ENCODE data around the gene ORAI3.

ORAI3 gene

DNA sequence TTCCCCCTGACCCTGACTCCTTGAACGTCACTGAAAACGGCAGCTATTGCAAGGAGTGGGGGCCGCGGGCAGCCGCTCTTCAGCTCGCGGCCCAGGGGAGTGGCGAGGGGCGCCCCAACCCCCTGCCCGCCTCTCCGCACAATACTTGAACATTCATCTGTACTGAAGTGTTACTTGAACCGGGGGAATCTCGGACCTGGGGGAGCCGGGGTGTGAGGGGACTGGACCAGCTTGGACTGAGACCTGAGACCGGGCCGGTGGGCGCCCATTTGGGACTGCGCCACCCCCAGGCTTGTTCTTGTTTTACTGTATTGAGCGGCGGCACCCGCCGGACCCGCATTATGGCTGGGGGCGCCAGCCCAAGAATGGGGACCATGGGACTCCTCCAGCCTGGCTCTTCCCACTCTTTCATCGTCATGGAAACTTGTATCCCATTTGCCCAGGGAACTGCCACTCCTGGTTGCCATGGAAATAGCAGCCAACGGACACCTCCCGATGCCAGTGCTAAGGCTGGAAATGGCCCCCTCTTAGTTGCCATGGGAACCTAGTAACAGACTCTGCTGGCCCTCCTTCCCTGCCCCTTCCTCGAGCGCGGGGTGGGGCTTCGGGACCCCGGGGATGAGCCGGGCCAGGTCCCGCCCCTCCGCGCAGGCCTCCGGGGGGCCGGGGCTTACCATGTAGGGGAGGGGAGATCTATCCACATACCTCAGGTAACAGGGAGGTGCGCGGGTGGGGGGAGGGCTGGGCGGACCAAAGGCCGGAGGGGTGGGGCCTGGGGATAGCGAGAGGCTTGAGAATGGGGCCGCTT is 805 bp upstream of the ORAI3 start:
- no peak for DNase-seq (ENCODE audit: low spot score)

DNA sequence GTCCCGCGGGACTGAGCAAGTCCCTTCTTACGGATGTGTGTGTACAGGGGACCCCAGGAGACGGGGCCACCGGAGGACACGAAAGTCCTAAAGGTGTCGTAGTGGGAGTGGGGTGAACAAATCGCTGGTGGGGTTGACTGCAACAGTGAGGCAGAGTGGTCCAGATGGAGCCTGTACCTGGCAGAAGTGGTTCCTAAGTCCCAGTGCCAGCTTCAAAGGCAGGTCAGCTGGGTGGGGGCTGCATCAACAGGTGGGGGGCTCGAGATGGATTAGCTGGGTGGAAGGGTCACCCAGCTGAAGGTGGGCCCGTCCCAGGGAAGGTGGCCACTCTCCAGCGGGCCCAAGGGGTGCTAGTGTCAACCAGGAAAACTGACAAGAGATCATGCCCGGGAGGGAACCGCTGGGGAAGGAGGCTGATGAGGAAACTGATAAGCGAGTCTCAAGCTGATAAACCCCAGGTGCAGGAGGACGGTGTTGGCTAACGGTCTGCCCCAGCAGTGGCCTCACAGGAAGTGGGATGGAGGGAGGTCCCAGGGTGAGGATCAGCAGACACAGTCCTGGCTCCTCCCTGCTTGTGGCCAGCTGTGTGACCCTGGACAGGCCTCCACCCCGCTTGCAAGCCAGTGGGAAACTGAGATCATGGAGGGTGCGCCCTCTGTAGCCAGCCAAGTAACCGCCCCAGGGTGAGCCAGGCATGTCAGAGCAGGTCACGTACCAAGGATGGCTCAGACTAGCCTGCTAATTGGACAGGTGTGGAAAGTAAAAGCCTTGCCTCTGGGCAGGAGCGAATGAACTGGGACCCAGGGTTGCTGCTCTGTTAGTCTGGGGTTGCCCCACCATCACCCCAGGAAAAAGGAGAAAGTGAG is 1.0 kb downstream of the ORAI3 start:
- peak; percentile 19 for DNase-seq (ENCODE audit: low spot score)

DNA sequence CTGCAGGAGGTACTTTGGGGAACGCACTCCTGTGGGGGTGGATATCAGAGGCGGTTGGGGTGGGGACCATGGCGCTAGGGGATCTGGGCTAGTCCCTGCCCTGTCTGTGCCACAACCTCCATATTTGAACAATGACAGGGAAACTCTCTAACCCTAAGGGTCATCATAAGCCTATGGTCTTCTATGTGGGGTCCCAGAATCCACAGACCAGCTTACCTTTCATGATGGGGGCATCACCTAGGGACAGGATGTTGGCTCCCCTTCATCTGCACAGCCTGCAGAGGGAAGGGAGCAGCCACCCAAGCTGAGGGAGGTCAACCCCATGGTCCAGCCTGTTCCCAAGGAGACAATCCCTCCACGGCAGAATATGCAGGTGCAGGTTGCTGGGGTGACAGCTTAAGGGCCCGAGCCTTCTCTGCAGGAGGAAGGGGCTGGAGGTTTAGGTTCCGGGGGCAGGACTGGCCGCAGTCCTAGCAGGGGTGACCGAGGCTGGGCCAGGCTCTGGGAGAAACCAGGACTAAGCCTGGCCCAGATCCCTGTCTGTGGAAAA is 1.7 kb downstream of the ORAI3 start:
- DNase-seq (ENCODE audit: low spot score) = no peak

DNA sequence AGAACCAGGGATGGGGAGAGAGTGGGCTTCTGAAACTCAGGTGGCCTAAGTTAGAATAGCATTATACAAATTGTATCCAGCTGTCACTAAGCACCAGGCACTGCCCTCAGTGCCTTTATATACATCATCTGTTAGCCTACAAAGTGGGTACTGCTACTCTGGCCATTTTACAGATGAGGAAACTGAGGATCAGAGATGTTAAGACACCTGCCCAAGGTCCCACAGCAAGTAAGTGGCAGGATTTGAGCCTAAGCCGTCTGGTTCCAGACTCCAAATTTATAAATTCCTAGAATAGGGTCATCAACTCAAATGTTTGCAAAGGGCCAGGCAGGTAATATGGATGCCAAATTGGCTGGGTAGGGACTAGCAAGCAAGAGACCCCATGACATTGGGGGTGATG is 2.3 kb downstream of the ORAI3 start:
- DNase-seq (ENCODE audit: low spot score) = no peak

DNA sequence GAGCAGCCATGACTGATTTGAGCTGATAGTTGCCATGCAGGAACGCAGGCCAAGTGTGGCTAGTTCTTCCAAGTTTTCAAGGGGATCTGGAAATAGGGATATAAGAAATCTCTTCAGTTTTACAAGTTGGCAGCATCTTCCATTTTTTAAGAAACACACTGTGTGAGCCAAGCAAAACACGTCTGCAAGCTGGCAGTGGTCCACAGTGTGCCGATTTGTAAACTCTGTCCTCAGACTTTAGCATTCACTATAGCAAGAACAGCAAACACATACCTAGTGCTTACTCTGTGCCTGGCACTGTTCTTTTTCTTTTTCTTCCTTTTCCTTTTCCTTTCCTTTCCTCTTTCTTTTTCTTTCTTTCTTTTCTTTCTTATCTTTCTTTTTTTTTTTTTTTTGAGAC is 2.9 kb downstream of the ORAI3 start:
- no peak for DNase-seq (ENCODE audit: low spot score)

DNA sequence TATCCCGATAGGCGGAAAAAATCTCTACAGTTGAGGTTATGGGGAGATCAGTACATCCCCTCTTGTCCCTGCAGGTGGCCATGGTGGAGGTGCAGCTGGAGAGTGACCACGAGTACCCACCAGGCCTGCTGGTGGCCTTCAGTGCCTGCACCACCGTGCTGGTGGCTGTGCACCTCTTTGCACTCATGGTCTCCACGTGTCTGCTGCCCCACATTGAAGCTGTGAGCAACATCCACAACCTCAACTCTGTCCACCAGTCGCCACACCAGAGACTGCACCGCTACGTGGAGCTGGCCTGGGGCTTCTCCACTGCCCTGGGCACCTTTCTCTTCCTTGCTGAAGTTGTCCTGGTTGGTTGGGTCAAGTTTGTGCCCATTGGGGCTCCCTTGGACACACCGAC is 4.2 kb downstream of the ORAI3 start:
- DNase-seq (ENCODE audit: low spot score) = no peak

DNA sequence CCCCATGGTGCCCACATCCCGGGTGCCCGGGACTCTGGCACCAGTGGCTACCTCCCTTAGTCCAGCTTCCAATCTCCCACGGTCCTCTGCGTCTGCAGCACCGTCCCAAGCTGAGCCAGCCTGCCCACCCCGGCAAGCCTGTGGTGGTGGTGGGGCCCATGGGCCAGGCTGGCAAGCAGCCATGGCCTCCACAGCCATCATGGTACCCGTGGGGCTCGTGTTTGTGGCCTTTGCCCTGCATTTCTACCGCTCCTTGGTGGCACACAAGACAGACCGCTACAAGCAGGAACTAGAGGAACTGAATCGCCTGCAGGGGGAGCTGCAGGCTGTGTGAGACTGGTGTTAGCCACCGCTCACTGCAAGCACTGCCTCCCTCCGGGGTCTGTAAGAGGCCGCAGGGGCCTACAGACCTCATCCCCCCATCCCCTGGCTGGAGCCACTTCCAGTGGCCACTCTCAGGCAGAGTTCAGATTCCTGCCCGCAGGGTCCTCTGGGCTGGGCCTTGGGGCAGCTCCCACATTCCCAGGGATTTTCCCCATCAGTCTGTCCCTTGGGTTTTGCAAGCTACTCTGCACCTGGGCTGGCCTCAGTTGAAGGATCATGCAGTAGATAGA is 4.8 kb downstream of the ORAI3 start:
- peak; percentile 69 for DNase-seq (ENCODE audit: low spot score)

DNA sequence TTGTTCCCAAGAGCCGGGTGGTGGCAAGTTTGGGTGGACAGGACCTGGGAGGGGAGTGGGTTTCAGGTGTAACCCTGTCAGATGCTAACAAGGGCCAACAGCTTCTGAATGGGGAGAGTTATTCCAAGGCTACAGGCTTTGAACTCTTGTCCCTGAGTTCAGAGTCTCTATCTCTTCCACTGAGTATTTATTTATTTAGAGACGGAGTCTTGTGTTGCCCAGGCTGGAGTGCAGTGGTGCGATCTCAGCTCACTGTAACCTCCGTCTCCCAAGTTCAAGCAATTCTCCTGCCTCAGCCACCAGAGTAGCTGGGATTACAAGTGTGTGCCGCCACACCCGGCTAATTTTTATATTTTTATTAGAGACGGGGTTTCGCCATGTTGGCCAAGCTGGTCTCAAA is 6.1 kb downstream of the ORAI3 start:
- DNase-seq (ENCODE audit: low spot score) = no peak

DNA sequence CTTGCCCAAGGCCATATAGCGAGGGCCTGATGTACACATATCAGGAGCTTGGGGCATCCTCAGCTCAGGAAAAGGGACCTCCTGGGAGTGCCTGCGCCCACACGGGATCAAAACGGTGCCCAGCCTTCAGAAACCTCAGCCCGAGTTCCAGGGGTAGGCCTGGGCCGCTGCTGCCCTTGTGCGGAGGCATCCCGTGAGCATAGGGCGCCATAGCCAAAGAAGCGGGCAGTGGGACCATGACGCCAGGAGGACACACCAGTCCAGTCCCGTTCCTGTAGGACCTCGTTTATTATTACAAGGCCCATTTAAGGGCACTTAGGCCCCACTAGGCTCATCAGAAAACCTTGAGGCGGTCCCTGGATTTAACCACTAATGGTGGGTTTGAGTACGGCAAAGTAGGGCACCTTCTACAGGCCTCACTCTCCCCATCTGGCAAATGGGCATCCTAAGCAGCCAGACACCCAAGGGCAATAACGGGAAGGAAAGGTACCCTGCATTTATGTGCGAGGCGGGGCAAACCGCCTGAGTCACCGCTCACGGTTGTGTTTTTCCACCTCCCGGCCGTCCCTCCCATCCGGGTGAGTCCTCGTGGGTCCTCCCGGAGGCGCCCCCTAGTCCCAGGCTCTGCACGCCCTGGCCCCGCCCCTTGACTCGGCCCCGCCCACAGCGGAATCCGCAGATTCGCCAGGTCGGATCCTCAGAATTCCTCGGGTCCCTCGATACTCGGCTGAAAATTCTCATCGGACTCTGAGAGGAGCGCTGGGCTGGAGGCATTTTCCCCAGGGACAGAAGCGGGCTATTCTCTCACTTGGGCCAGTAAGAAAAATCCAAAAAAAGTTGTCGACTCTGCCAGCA is 8.0 kb downstream of the ORAI3 start:
- peak; percentile 91 for DNase-seq (ENCODE audit: low spot score)

DNA sequence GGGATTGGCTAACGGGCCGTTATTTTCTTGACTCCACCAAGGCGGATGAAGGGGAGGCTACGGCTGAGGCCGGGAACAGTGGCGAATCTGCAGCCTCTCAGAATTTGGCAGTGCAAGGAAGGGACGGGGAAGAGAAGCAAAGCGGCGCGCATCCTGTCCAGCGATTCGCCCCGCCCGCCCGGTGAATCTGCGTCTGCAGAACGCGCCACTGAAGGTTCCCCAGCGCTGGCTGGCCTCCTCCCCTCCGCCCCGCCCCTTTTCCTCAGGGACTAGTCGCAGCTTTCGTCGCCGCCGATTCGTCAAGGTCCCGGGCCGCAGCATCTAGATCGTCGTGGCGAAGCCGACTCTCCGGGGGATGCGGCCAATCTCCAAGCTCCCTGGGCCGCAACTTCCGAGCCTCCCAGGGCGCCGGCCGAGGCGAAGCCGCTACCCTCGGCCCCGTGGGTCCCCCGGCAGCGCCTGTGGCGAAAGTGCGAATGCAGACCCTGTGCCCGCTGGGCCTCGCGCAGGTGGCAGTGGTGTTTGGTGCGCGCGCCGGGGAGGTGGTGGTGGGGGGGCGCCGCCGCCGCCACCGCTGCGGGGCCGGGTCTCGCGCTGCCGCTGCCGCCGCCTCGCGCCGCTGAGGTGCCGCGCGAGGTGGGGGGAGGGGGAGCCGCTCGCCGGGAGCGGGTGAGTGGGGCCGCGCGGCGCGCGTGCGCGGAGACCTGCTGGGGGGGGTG is 8.7 kb downstream of the ORAI3 start, which contains the start of gene SETD1A:
TSS of gene SETD1A (plus strand) at position 299 of the 719 bp plus-strand sequence. CDS start 978 bp downstream, outside the sequence.
- DNase-seq (ENCODE audit: low spot score) = peak; percentile 95

DNA sequence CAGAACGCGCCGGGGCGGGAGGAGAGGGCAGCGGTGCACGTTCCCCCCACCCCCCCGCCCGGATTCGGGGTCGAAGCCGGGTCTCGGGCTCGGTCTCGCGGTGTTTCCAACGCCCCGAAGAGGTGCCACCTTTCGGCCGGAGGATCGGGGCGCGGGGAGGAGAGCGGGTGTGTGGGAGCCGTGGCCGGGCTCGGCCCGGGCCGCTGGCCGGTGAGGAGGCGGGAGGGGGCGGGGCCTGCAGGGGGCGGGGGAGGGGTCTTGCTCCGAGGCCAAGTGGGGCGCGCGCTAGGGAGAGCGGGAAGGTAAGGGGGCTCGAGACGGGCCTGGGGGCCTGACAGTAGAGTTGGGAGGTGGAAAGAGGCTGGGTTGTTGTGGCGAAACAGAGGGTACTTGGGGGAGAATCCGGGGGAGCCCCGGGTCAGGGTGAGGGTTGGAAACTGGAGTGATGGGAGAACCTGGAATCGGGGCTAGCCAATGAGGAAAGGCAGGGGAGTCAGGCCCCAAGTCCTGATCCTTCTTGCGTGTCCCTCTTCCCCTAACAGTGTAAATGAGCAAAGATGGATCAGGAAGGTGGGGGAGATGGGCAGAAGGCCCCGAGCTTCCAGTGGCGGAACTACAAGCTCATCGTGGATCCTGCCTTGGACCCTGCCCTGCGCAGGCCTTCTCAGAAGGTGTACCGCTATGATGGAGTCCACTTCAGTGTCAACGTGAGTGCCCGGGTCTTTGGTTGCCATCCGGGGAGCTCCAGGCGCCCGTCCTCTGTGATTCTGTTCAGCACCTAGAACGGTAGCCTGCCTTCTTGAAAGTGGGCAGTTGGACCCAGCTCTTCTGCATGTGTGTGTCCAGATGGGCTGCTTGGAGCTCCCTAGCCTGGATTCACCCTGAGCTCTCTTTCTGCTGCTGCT is 9.6 kb downstream of the ORAI3 start:
- no peak for DNase-seq (ENCODE audit: low spot score)

DNA sequence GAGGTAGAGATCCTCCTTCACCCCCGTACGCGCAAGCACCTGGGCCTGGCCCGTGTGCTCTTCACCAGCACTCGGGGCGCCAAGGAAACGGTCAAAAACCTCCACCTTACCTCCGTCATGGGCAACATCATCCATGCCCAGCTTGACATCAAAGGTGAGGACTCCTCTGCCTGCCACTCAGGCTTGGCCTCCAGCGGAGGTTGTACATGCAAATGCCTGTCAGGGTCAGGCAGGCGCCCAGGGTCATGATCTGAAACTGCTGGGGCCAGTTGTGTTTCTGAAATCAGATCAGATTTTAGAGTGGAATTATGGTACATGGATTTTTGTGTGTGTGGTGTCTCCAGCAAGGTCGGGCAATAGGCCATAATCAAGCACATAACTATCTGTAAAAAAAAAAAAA is 12.5 kb downstream of the ORAI3 start:
- no peak for DNase-seq (ENCODE audit: low spot score)

DNA sequence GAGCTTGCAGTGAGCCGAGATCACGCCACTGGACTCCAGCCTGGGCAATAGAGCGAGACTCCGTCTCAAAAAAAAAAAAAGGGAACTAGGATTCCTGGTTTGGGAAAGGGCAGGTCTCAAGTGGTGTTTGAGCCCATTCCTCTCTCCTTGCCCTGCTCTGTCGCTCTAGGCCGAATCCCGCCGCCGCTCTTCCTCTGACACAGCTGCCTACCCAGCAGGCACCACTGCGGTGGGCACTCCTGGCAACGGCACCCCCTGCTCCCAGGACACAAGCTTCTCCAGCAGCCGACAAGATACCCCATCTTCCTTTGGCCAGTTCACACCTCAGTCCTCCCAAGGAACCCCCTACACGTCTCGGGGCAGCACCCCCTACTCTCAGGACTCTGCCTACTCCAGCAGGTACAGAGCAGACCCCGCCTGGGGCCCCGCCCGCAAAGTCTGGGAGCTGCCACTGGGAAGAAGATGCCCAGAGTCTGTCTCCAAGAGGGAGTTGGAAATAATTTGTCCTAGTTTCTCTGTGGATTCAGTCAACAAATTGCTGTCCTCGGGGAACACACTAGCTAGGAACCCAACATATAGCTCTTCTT is 15.2 kb downstream of the ORAI3 start:
- no peak for DNase-seq (ENCODE audit: low spot score)

DNA sequence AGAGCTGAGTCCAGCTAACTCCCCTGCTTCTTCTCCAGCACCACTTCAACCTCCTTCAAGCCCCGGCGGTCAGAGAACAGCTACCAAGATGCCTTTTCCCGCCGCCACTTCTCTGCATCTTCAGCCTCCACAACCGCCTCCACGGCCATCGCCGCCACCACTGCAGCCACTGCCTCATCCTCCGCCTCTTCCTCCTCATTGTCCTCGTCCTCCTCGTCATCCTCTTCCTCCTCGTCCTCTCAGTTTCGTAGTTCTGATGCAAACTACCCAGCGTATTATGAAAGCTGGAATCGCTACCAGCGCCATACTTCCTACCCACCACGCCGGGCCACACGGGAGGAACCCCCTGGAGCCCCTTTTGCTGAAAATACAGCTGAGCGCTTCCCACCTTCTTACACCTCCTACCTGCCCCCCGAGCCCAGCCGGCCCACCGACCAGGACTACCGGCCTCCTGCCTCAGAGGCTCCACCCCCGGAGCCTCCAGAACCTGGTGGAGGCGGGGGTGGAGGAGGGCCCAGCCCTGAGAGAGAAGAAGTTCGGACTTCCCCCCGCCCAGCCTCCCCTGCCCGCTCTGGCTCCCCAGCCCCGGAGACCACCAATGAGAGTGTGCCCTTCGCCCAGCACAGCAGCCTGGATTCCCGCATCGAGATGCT is 15.8 kb downstream of the ORAI3 start:
- DNase-seq (ENCODE audit: low spot score) = no peak

DNA sequence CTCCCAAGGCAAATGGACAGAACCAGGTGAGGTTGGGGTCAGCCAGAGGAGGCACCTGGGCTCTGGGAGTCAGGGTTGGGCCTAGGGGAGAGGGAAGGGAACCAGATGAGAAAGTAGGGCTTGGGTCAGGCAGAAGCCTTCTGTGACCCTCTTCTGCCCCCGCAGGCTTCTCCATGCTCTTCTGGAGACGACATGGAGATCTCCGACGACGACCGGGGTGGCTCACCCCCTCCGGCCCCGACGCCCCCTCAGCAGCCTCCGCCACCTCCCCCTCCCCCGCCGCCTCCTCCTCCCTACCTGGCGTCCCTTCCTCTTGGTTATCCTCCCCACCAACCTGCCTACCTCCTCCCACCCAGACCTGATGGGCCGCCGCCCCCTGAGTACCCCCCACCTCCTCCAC is 16.6 kb downstream of the ORAI3 start:
- no peak for DNase-seq (ENCODE audit: low spot score)

DNA sequence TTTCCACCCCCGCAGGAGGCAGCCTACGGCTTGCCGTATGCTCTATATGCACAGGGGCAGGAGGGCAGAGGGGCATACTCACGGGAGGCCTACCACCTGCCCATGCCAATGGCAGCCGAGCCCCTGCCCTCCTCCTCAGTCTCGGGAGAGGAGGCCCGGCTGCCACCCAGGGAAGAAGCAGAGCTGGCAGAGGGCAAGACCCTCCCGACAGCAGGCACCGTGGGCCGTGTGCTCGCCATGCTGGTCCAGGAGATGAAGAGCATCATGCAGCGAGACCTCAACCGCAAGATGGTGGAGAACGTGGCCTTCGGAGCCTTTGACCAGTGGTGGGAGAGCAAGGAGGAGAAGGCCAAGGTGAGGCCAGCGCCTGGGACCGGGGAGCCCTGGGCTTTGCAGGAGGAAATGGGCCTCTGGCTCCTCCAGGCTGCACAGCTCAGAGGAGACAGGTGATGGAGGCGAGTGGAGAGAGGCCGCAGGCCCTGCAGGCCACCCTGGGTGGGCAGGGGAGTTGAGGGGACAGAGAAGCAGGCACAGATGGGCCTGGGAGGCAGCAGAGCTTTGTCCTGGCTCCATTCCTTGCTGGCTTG is 17.3 kb downstream of the ORAI3 start:
- no peak for DNase-seq (ENCODE audit: low spot score)

DNA sequence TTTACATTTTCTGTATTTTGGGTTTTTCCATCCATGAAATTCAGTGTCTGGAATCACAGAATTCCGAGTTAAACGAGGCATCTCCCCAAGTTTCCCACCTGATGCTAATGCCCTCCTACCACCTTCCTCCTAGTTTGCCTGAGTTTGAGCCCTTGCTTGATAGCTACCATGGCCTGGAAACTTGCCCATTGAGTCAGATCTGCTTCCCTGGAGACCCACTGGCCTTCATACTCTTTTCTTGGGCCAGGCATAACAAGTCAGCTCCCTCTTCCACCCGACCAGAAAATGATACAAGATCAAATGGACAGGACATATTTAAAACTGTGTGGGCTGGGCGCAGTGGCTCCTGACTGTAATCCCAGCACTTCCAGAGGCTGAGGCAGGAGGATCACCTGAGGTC is 18.9 kb downstream of the ORAI3 start:
- DNase-seq (ENCODE audit: low spot score) = no peak

DNA sequence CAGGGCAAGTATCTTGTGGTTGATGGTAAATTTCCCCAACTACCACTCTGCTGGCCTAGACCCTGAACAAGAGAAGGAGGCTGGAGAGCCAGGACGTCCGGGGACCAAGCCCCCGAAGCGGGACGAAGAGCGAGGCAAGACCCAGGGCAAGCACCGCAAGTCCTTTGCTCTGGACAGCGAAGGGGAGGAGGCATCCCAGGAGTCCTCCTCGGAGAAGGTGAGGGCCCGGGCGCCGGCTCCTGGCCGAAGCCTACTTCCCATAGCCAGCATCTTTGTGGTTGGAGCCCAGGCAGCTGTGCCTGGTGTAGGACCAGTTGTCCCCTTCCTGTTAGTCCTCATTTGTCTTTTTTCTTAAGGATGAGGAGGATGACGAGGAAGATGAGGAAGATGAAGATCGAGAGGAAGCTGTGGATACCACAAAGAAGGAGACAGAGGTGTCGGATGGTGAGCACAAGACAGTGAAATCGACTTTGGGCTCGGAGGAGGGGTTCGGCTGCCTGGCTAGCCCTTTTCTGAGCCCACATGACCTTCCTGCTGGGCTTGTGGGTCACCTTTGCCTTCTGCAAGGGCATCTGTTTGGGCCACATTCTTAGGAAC is 20.5 kb downstream of the ORAI3 start:
- no peak for DNase-seq (ENCODE audit: low spot score)
